ENCODE results near the gene CCDC181. TPM values are rescaled to one million over a fixed set of nuclear protein-coding genes. Genes with fewer than 3 reads are reported as not detected.

The CCDC181 gene
- polyA plus RNA-seq, 1 donor, result 1.3 TPM

Other genes starting within 250 kb of the CCDC181 start
- 24.2 TPM for gene NME7, start 59.7 kb downstream of the CCDC181 start, polyA plus RNA-seq
- 22.5 TPM for gene BLZF1, start 59.3 kb downstream of the CCDC181 start, polyA plus RNA-seq
- 12.1 TPM for gene SLC19A2, start 58.5 kb upstream of the CCDC181 start, polyA plus RNA-seq
- 0.30 TPM for gene F5, start 159.0 kb upstream of the CCDC181 start, polyA plus RNA-seq
- 1.8 TPM for gene SELP, start 202.7 kb upstream of the CCDC181 start, polyA plus RNA-seq